C4-2B (cell line): ENCODE measurements around the gene GRIN1.

Source experiments
- ZFX ChIP-seq: fragments of 450-650 bp; IDR thresholded peaks from 2 replicates; pipeline ENCODE4 v1.6.1; 2017
- TF ChIP-seq, protein P1 (sequence below): fragments of 450-650 bp; conservative IDR thresholded peaks from 2 replicates; pipeline ENCODE4 v1.5.1; 2017; ENCODE audit warnings: mild to moderate bottlenecking

DNA sequence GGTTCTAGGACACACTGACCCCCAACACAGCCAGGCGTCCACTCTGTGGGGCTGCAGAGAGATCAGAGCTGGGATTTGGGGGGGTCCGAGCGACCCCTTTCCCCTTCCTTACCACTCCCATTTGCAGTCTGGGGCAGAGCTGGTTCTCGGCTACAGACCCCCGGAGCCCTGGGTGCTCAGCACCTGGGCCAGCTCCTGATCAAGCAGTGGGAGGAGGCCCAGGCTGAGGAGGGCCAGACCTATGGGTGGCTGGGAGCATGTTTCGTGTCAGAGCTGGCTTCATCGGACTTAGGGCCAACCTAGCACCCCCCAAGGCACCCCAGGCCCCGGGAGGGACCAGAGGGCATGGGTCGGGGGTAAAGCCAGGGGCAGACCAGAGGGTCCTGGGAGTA, 7.6 kb downstream of the GRIN1 start:
- TF ChIP-seq, protein P1, sequence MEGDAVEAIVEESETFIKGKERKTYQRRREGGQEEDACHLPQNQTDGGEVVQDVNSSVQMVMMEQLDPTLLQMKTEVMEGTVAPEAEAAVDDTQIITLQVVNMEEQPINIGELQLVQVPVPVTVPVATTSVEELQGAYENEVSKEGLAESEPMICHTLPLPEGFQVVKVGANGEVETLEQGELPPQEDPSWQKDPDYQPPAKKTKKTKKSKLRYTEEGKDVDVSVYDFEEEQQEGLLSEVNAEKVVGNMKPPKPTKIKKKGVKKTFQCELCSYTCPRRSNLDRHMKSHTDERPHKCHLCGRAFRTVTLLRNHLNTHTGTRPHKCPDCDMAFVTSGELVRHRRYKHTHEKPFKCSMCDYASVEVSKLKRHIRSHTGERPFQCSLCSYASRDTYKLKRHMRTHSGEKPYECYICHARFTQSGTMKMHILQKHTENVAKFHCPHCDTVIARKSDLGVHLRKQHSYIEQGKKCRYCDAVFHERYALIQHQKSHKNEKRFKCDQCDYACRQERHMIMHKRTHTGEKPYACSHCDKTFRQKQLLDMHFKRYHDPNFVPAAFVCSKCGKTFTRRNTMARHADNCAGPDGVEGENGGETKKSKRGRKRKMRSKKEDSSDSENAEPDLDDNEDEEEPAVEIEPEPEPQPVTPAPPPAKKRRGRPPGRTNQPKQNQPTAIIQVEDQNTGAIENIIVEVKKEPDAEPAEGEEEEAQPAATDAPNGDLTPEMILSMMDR, result no peak
- TF ChIP-seq ZFX, result no peak
